ENCODE results near the gene CNTLN.
A peak's percentile ranks its signal among the peaks of the same experiment; 100 is the strongest.

Gene CNTLN

DNA sequence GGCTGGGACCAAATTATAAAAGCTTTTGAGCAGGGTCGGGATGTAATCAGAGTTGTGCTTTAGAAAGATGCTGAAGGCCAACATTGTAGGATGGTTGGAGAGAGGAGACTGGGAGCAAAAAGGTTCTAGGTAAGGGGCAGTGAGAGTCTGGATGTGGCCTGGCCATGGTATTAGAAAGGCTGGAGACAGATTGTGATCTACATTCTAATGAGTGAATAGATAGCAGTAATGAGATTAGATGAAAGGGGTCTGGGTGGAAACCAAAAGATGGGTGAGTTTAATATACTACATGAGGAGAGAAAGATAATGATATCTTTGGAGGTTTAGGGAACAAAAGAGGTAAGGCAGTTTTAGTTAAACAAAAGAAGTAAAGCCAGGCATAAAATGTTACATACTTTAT lies 355.3 kb downstream of the CNTLN start:
- H4K20me1 ChIP-seq (ENCODE audit: insufficient read depth, low read length, poor library complexity, severe bottlenecking) = no peaks in the 10 kb centered on the region
- H3K9me2 ChIP-seq (replicated peaks; ENCODE audit: low read depth, low read length) = no peaks in the 10 kb centered on the region
- H3K4me1 ChIP-seq (ENCODE audit: insufficient read depth, low read length, poor library complexity, severe bottlenecking) = peaks cover 9% of the 10 kb centered on the region
- H3K36me3 ChIP-seq (ENCODE audit: insufficient read depth, low read length) = no peaks in the 10 kb centered on the region
- no peak overlapping the region for H3K9ac ChIP-seq (ENCODE audit: low read depth, low read length, poor library complexity, severe bottlenecking)
- H2AFZ ChIP-seq (ENCODE audit: low read length) = no peak overlapping the region
- no peaks in the 10 kb centered on the region for H3K27me3 ChIP-seq (ENCODE audit: insufficient read depth, low read length, poor library complexity, severe bottlenecking)
- no peaks in the 10 kb centered on the region for H3K9me3 ChIP-seq (ENCODE audit: insufficient read depth, low read depth, low read length)
- no peaks in the 10 kb centered on the region for H3K79me2 ChIP-seq (ENCODE audit: insufficient read depth, low read length)
- no peaks in the 10 kb centered on the region for H3F3A ChIP-seq (ENCODE audit: low read depth)
- no peak overlapping the region for H3K4me2 ChIP-seq (ENCODE audit: low read depth, low read length, poor library complexity, severe bottlenecking)
- TF ChIP-seq EZH2phosphoT487 (IDR thresholded peaks at IDR 0.05; ENCODE audit: borderline replicate concordance) = no peak
- TF ChIP-seq, protein P1, sequence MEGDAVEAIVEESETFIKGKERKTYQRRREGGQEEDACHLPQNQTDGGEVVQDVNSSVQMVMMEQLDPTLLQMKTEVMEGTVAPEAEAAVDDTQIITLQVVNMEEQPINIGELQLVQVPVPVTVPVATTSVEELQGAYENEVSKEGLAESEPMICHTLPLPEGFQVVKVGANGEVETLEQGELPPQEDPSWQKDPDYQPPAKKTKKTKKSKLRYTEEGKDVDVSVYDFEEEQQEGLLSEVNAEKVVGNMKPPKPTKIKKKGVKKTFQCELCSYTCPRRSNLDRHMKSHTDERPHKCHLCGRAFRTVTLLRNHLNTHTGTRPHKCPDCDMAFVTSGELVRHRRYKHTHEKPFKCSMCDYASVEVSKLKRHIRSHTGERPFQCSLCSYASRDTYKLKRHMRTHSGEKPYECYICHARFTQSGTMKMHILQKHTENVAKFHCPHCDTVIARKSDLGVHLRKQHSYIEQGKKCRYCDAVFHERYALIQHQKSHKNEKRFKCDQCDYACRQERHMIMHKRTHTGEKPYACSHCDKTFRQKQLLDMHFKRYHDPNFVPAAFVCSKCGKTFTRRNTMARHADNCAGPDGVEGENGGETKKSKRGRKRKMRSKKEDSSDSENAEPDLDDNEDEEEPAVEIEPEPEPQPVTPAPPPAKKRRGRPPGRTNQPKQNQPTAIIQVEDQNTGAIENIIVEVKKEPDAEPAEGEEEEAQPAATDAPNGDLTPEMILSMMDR (conservative IDR thresholded peaks at IDR 0.05; ENCODE audit: low read length) = no peak
- H3K4me3 ChIP-seq (ENCODE audit: low read length, poor library complexity, severe bottlenecking) = no peak overlapping the region

DNA sequence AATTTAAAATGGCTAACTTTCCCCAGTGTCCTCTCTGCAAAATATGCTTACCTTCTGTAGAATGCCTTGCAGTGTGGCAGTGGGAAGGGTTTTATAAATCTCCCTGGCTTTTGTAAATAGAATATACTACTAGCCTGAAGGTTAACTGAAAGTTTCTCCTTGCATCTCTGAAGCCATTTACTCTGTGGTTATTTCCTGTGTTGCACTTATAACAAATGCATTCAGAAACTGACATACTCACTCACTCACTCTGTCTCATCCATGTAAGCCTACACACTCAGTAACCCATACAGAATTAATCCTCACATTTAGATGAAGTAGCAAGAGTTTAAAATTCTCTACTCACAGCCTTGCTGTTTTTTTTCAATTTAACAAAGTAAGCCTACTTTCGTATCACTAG lies 356.9 kb downstream of the CNTLN start:
- H3K27me3 ChIP-seq (ENCODE audit: insufficient read depth, low read length, poor library complexity, severe bottlenecking) = no peaks in the 10 kb centered on the region
- H3K4me2 ChIP-seq (ENCODE audit: low read depth, low read length, poor library complexity, severe bottlenecking) = peak overlapping the region; percentile 62
- no peaks in the 10 kb centered on the region for H3K9me2 ChIP-seq (replicated peaks; ENCODE audit: low read depth, low read length)
- no peaks in the 10 kb centered on the region for H3K79me2 ChIP-seq (ENCODE audit: insufficient read depth, low read length)
- H3F3A ChIP-seq (ENCODE audit: low read depth) = no peaks in the 10 kb centered on the region
- peak overlapping the region; percentile 47 for H3K4me3 ChIP-seq (ENCODE audit: low read length, poor library complexity, severe bottlenecking)
- H3K9ac ChIP-seq (ENCODE audit: low read depth, low read length, poor library complexity, severe bottlenecking) = peak overlapping the region; percentile 60
- TF ChIP-seq EZH2phosphoT487 (IDR thresholded peaks at IDR 0.05; ENCODE audit: borderline replicate concordance) = no peak
- TF ChIP-seq, protein P1 (conservative IDR thresholded peaks at IDR 0.05; ENCODE audit: low read length) = no peak
- H3K9me3 ChIP-seq (ENCODE audit: insufficient read depth, low read depth, low read length) = no peaks in the 10 kb centered on the region
- H3K4me1 ChIP-seq (ENCODE audit: insufficient read depth, low read length, poor library complexity, severe bottlenecking) = peaks cover 9% of the 10 kb centered on the region
- no peaks in the 10 kb centered on the region for H3K36me3 ChIP-seq (ENCODE audit: insufficient read depth, low read length)
- H2AFZ ChIP-seq (ENCODE audit: low read length) = peak overlapping the region; percentile 70
- H4K20me1 ChIP-seq (ENCODE audit: insufficient read depth, low read length, poor library complexity, severe bottlenecking) = no peaks in the 10 kb centered on the region

DNA sequence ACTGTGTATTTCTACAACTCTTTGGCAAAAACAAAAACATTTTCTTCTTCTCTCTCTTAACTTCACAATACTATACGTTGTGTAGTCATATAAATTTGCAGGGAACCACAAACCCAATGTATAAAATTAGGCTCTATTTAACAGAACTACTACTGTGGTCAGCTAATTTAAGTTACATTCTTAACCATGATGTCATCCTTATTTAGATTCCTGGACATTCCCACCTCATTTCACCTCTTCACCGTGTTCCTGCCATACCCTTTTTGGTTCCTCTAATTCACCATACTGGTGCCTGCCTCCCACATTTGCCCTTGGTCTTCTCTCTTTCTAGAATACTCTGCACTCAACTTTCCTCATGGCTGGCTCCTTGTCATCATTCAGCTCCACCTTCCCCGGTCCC lies 368.4 kb downstream of the CNTLN start:
- Histone ChIP-seq H4K20me1 (ENCODE audit: insufficient read depth, low read length, poor library complexity, severe bottlenecking) (no peaks in the 10 kb centered on the region), H3K27me3 (ENCODE audit: insufficient read depth, low read length, poor library complexity, severe bottlenecking) (no peaks in the 10 kb centered on the region), H3K4me2 (ENCODE audit: low read depth, low read length, poor library complexity, severe bottlenecking) (no peak overlapping the region), H3K4me3 (ENCODE audit: low read length, poor library complexity, severe bottlenecking) (no peak overlapping the region), H3K9me3 (ENCODE audit: insufficient read depth, low read depth, low read length) (no peaks in the 10 kb centered on the region), H3K79me2 (ENCODE audit: insufficient read depth, low read length) (no peaks in the 10 kb centered on the region), H2AFZ (ENCODE audit: low read length) (no peak overlapping the region), H3K36me3 (ENCODE audit: insufficient read depth, low read length) (no peaks in the 10 kb centered on the region), H3K9me2 (replicated peaks; ENCODE audit: low read depth, low read length) (no peaks in the 10 kb centered on the region), H3K4me1 (ENCODE audit: insufficient read depth, low read length, poor library complexity, severe bottlenecking) (peaks cover 20% of the 10 kb centered on the region), H3F3A (ENCODE audit: low read depth) (0 out of 2 replicates have a peak, but pooled peaks cover 5% of the 10 kb centered on the region), H3K9ac (ENCODE audit: low read depth, low read length, poor library complexity, severe bottlenecking) (no peak overlapping the region)
- TF ChIP-seq, protein P1 (conservative IDR thresholded peaks at IDR 0.05; ENCODE audit: low read length) = no peak
- no peak for TF ChIP-seq EZH2phosphoT487 (IDR thresholded peaks at IDR 0.05; ENCODE audit: borderline replicate concordance)
